Neuron (in vitro differentiated cells): Measurements from ENCODE around the gene PGRMC2.

Experiments used
- H2AFZ ChIP-seq: one replicate; pipeline ENCODE4 v1.6.1; 2013; ENCODE audit warnings: low read depth, mild to moderate bottlenecking, inconsistent platforms, low read length, moderate library complexity
- H3K27me3 ChIP-seq: one replicate; pipeline ENCODE4 v1.6.1; 2013; ENCODE audit warnings: low read length; ENCODE audit not compliant: insufficient read depth
- H3K36me3 ChIP-seq: one replicate; pipeline ENCODE4 v1.6.1; 2013; ENCODE audit warnings: low read length; ENCODE audit not compliant: insufficient read depth
- H3K4me1 ChIP-seq: one replicate; pipeline ENCODE4 v1.6.1; 2013; ENCODE audit warnings: low read length; ENCODE audit not compliant: insufficient read depth
- H3K4me3 ChIP-seq: 2 replicates; pipeline ENCODE4 v1.5.1; 2013; ENCODE audit warnings: mild to moderate bottlenecking, low read length, moderate library complexity
- H3K9me3 ChIP-seq: one replicate; pipeline ENCODE4 v1.6.1; 2013; ENCODE audit warnings: low read length

Gene PGRMC2

DNA sequence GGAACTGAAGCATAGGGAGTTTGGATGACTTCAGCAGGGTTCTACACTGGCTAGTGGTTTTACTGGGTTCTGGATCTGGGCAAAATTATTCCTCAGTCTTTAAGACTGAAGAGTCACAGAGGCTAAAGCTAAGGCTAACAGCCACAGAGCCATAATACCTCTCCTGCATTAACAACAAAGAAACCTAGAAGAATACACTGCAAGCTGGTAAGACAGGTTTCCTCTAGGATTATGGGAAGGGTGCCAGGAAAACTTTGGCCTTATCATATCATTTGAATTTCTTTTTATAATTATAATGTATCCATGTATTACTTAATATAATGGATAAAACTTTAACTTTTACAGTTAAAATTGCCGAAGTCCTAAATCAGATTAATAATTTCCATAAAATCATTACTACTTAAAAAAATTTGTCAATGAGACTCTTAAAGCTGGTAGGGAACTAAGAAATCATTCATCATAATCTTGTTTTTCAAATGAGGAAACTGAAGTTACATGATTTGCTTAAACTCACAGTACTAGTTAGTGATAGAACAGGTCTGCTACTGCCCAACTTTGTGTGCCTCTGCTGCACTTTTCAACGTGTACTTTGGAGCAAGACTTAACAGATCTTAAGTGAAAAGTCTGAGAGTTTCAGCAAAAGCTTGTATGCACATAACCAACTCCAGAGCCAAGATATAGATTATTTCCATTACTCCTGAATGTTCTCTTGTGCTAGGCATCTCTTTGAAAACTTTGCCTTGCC lies 24.2 kb upstream of the PGRMC2 start:
- H3K36me3 ChIP-seq: no peaks in the 10 kb centered on the region
- peaks cover 5% of the 10 kb centered on the region for H3K4me1 ChIP-seq
- no peak overlapping the region for H2AFZ ChIP-seq
- no peaks in the 10 kb centered on the region for H3K27me3 ChIP-seq
- H3K4me3 ChIP-seq: no peak overlapping the region
- H3K9me3 ChIP-seq: no peaks in the 10 kb centered on the region

DNA sequence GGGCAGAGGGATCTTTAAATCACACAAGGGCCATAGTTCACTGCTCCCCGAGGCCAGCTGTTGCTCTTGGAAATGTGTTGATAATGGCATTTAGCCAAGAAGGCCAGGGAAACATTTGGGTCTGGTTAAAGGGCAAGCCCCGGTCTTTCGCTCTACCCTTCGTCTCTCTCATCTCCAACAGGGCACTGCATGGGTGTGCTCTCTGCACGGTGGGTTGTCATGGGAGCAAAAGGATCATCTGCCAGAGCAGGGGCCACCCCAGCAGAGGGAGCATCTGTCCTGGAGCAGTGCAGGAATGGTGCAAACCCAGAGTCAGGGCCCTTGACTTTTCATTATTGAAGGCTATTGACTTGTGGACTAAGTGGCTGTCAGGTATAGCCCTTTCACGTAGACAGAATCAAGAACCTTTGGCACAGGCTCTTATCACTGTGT lies 22.7 kb upstream of the PGRMC2 start:
- Histone ChIP-seq H3K4me3 (no peak overlapping the region), H3K36me3 (no peaks in the 10 kb centered on the region), H3K4me1 (peaks cover 5% of the 10 kb centered on the region), H3K27me3 (no peaks in the 10 kb centered on the region), H3K9me3 (no peaks in the 10 kb centered on the region), H2AFZ (no peak overlapping the region)

DNA sequence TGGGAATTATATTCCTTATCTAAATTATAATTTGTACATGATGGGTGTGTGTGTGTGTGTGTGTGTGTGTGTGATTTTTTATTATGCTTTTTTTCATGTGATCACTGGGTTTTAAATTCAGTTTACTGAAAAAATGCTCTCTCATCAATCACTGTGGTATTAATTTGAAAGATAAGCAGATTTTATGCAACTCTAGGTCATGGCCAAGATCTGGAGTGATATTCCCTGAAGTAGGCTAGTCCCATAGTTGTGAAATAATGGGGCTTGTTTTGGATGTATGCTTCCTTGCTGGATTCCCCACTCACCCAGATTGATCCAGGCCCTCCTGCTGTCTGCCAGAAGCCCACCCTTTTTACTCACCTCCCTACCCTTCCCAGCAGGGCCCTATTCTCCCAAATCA lies 22.0 kb upstream of the PGRMC2 start:
- no peak overlapping the region for H2AFZ ChIP-seq
- H3K27me3 ChIP-seq: no peaks in the 10 kb centered on the region
- H3K4me3 ChIP-seq: no peak overlapping the region
- H3K36me3 ChIP-seq: no peaks in the 10 kb centered on the region
- H3K4me1 ChIP-seq: peaks cover 5% of the 10 kb centered on the region
- H3K9me3 ChIP-seq: no peaks in the 10 kb centered on the region

DNA sequence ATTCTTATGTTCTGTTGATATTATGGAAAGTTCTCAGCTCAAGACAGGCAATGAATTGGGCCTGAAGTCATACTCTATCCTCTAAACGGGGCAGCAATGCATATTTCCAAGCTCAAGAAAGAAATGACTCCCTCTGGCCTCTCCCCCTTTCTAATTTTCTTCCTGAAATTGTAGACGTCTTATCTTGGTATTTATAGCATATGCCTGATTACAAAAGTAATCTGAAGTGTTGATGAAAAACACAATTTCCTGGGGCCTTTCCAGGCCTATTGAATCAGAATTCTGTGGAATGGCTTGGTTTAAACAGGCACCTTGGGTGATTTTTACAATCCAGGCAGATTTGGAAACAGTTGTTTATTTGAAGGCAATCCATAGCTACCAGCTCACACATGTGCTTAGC lies 21.4 kb upstream of the PGRMC2 start:
- Histone ChIP-seq H3K4me3 (no peak overlapping the region), H3K4me1 (peaks cover 5% of the 10 kb centered on the region), H3K27me3 (no peaks in the 10 kb centered on the region), H3K36me3 (no peaks in the 10 kb centered on the region), H2AFZ (no peak overlapping the region), H3K9me3 (no peaks in the 10 kb centered on the region)

DNA sequence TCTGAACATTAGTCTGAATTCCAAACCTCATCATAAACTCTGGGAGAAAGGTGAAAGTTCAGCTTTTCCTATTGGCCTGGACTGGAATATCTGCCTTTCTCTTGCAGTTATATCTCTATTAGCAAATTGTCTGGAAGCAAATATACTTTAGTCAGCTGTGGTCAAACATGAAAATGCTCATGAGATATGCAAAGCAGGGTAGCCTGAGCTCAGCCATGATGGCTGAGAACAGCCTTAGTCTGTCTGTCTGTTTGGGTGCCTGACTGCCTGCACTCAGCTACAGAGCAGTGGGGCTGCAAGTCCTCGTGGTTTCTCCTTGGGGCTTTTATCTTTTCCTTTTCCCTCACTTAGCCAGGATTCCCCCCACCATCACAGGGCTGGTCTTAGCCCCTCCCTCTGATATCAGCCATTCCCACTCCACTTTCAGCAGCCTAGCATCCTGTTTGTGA lies 19.5 kb upstream of the PGRMC2 start:
- H3K4me1 ChIP-seq: peaks cover 5% of the 10 kb centered on the region
- H3K27me3 ChIP-seq: no peaks in the 10 kb centered on the region
- H3K36me3 ChIP-seq: no peaks in the 10 kb centered on the region
- no peak overlapping the region for H2AFZ ChIP-seq
- no peaks in the 10 kb centered on the region for H3K9me3 ChIP-seq
- H3K4me3 ChIP-seq: no peak overlapping the region

DNA sequence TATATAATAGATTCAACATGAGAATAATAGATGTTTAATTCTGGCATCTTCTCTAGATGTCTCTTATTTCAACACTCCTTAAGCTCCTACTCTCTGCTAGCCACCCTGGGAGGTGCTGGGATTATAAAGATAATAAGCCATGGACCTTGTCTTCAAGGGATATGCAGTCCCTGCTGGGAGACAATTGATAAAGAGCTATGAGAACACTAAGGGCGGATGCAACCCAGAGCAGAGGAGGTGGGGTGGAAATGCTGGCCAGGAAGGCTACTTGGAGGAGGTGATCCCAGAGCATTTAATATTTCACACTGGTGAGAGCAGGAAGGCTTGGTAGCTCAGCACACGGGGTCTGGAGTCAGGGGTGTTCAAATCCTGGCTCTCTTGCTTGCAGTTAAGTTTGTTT lies 18.3 kb upstream of the PGRMC2 start:
- peaks cover 5% of the 10 kb centered on the region for H3K4me1 ChIP-seq
- no peaks in the 10 kb centered on the region for H3K27me3 ChIP-seq
- H2AFZ ChIP-seq: no peak overlapping the region
- H3K9me3 ChIP-seq: no peaks in the 10 kb centered on the region
- no peaks in the 10 kb centered on the region for H3K36me3 ChIP-seq
- no peak overlapping the region for H3K4me3 ChIP-seq

DNA sequence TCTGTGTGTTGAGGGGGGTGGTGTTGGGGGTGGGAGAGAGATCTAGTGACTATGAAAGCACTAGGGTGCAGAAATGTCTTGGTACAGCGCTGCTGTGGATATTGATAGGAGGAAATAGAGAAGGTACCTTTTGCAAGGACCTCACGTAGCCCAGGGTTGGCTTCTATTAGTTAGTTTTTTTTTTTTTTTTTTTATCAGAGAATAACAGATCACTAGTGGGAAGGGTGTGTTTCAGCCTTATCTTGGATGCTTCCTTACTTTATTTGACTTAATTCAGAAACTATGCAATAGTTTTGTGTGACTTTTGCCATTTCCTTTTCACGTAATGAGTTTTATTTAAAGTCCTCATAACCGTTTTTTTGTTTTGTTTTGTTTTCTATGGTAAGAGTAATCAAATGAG lies 16.4 kb upstream of the PGRMC2 start:
- Histone ChIP-seq H2AFZ (no peak overlapping the region), H3K36me3 (no peaks in the 10 kb centered on the region), H3K9me3 (no peaks in the 10 kb centered on the region), H3K4me1 (no peaks in the 10 kb centered on the region), H3K4me3 (no peak overlapping the region), H3K27me3 (no peaks in the 10 kb centered on the region)

DNA sequence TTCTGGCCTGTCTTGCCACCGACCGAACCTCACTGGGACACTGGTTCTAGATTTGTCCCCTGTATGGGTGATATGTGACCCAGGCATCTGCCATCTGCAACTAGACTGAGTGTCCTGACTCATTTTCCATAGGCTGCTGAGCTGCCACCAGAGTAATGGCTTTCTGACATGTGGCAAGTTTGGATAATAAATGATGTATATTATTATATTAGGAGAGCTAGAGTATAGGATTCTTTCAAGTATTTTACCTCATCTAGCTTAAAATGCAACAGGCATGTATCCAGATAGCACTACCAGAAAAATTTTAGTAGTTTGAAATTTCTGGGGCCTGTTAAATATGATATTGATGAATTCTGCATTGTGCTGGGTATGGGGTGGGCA lies 15.8 kb upstream of the PGRMC2 start:
- H3K27me3 ChIP-seq: no peaks in the 10 kb centered on the region

DNA sequence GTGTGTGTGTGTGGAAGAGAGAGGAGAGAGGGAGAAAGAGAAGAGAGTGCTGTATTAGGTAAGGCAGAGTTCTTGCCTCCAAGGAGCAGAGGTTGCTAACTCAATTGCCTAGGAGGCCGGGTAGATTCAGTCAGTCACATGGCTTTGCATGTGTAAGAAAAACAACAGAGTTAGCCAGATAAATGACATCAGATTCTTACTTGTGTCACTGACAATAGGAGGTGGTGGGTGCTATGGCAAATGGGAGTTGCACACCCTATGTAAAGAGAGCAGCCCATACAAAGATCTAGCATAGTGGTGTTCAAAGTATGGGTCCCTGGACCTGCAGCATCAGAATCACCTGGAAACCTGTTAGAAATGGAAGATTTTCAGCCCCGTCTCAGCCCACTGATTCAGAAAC lies 14.4 kb upstream of the PGRMC2 start:
- Histone ChIP-seq H3K9me3 (no peaks in the 10 kb centered on the region), H3K27me3 (no peaks in the 10 kb centered on the region), H3K36me3 (no peaks in the 10 kb centered on the region), H3K4me3 (no peak overlapping the region), H3K4me1 (peaks cover 5% of the 10 kb centered on the region), H2AFZ (no peak overlapping the region)

More for the DNA sequence above, 15.8 kb upstream of the PGRMC2 start:
- no peaks in the 10 kb centered on the region for H3K9me3 ChIP-seq
- H3K4me1 ChIP-seq: no peaks in the 10 kb centered on the region
- H3K36me3 ChIP-seq: no peaks in the 10 kb centered on the region
- H3K4me3 ChIP-seq: no peak overlapping the region
- no peak overlapping the region for H2AFZ ChIP-seq

DNA sequence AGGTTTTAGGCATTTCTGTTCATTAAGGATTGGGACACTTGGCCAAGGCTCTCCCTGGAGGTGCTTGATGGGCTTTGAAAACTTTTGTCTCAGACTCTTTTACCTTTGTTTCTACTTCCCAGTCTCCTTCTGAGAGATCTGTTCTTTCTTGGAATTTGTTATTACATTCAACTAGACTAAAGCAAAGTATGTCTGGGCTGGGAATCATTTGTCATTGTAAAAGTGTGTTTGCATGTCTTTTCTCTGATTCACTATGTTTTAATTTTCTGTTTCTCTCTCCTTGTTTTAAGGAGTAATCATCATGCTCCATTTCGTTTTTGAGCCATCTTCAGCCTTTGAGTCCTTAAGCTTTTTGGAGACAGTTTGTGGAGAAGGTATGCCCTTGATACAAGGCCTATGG lies 12.2 kb upstream of the PGRMC2 start:
- H3K4me3 ChIP-seq: no peak overlapping the region
- H3K9me3 ChIP-seq: no peaks in the 10 kb centered on the region
- peaks cover 5% of the 10 kb centered on the region for H3K4me1 ChIP-seq
- no peaks in the 10 kb centered on the region for H3K27me3 ChIP-seq
- no peak overlapping the region for H2AFZ ChIP-seq
- no peaks in the 10 kb centered on the region for H3K36me3 ChIP-seq

DNA sequence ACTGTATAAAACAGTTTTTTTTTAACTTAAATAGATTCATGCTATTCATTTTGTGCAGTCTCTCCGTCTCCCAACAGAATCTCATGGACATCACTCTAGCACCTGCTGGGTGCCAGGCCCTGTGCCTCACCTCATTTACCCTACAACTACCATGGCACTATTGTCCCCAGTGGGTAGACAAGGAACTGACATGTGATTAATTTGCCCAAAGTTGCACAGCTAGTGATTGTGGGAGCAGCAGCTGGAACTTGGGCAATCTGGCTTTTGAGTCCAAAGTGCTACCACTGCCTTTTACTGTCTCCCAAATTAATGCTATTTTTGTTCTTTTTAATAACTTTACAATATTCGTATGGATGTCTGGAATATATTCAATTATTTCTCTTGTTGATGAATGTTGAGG lies 11.2 kb upstream of the PGRMC2 start:
- Histone ChIP-seq H3K4me3 (no peak overlapping the region), H3K27me3 (no peaks in the 10 kb centered on the region), H2AFZ (no peak overlapping the region), H3K9me3 (no peaks in the 10 kb centered on the region), H3K36me3 (no peaks in the 10 kb centered on the region), H3K4me1 (peaks cover 5% of the 10 kb centered on the region)

DNA sequence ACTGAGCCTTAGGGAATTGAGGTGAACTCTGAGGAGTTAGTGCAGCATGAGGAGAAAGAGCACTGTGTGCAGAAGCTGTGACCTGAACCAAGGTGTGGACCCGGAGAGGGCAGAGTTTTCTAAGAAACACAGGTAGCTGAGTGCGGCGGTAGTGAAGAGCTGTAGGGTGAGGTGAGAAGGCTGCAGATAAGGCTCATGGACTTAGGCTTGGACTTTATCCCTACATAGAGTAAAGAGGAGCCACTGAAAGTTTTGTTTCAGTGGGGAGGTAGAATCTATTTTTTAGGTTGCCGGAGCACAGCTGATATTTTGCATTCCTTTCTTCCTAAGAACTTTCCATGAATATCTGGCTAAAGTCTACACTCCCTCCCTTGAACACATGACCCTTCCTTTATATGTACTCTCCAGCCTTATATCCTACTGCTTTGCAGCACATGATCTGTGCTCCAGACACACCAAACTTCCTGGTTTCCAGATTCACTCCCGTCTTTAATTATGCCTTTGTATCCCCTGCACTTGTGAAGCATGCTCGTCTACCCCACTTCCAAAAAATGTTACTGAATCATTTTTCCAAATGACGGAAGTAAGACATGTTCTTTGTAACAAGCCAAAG lies 10.6 kb upstream of the PGRMC2 start:
- H3K27me3 ChIP-seq: no peaks in the 10 kb centered on the region
- no peak overlapping the region for H2AFZ ChIP-seq
- no peaks in the 10 kb centered on the region for H3K9me3 ChIP-seq
- H3K4me1 ChIP-seq: peaks cover 5% of the 10 kb centered on the region
- H3K36me3 ChIP-seq: no peaks in the 10 kb centered on the region
- H3K4me3 ChIP-seq: no peak overlapping the region

DNA sequence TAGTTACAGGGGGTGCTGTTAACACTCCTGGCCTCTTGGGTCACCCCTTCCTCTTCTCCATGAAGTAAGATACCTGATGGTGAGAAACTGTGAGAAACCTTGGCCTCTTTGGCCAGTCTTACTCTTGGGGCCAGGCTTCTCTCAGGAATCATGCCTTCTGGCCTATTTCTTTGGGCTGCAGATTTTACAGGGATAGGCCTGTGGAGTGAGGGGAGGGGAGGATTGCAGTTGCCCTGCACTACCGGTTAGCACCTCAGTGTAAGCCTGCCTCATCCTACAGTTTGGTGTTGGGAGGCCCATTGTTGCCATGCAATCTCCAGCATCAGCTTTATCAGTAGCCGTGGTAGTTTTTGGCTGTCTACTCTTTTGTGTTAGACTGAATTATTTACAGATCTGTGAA lies 7.6 kb upstream of the PGRMC2 start:
- H3K4me1 ChIP-seq: peaks cover 5% of the 10 kb centered on the region
- H3K36me3 ChIP-seq: no peaks in the 10 kb centered on the region
- H3K27me3 ChIP-seq: no peaks in the 10 kb centered on the region
- H2AFZ ChIP-seq: no peak overlapping the region
- no peak overlapping the region for H3K4me3 ChIP-seq
- H3K9me3 ChIP-seq: no peaks in the 10 kb centered on the region

DNA sequence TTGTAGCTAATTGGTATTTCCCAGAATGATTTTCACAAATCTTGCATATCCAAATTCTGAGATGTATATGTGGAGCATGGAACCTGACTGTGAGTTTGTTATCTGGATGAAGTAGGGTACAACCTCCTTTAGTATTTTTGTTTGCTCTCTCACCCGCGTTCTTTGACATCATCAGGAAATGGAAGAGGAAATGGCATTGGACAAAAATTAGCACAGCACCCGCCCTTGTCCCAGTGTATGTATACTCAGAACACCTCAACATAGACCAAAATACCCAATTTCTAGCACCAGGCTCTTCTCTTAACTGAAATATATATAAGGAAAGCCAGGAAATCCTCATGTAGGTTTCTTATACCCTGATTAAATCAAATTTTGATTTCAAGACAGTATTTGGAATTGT lies 6.9 kb upstream of the PGRMC2 start:
- no peak overlapping the region for H2AFZ ChIP-seq
- no peaks in the 10 kb centered on the region for H3K9me3 ChIP-seq
- H3K4me3 ChIP-seq: no peak overlapping the region
- no peaks in the 10 kb centered on the region for H3K27me3 ChIP-seq
- H3K4me1 ChIP-seq: peaks cover 5% of the 10 kb centered on the region
- no peaks in the 10 kb centered on the region for H3K36me3 ChIP-seq
